GM18858 (cell line): ENCODE results near the gene TRPM3.
"Not testable (repeated sequence)": the region's sequence is repeated elsewhere in the genome, so short reads cannot be mapped to it uniquely, and the experiment has no call there.

Experiments used
- ATAC-seq: cut with Tn5 transposase; IDR thresholded peaks from one replicate; pipeline ENCODE4 v1.9.1; 2021; ENCODE audit not compliant: unreplicated experiment

The TRPM3 gene

DNA sequence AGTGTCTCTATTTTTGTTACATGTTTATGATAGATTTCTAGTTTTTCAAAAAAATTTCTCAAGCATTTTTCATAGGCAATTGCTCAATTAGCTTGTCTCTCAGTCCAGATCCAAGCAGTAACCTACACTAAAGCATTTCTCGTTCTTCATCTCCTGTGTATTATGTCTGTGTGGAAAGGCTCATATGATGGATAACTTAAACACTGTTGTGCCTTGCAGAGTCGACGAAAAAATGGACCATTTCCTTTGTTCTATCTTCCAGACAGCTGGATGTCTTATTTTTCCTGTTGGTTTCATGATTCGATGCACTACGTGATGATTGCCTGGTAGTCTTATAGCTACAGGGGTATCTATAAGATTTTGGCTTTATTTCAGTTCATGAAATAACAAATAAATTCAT lies 347.8 kb downstream of the TRPM3 start:
- ATAC-seq: no peak

DNA sequence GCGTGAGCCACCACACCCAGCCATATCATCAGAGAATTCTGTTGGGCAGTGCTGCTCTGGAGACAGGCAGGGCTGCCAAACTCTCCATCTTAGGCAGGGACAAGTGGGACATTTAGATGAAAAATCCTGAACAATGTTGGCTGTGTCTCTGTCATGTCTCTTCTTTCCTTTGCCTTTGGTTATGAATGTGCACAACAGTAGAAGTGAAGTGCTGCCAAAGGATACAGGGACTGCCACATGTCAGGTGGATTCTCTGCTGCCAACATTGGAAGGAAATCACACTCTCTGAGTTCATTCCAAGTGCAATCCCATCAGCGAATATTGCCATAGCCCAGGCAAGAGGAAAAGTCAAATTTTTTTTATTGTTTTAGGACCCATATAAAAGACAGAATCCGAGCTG lies 348.8 kb downstream of the TRPM3 start:
- ATAC-seq: no peak

DNA sequence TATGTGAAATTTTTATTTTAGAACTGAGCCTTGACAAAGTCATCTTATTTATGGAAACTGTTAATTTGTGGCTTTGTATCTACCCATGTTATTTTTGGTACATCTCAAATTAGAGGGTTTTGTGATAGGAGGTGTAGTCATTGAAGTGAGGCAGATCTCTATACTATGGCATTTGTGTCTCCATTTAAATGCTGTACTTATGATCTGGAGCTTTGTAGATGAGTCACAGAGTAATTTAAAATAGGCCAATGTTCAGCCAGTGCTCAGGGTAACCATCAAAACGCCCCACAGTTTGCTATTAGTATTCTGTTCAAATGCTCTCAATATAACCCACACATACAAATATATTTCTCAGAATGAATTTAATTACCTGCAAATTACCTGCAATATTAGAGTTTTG lies 355.5 kb downstream of the TRPM3 start:
- no peak for ATAC-seq

- ATAC-seq: no peak
Observed at GRCh38 chr9:70761139-70761670, 360.2 kb downstream of the TRPM3 start.

DNA sequence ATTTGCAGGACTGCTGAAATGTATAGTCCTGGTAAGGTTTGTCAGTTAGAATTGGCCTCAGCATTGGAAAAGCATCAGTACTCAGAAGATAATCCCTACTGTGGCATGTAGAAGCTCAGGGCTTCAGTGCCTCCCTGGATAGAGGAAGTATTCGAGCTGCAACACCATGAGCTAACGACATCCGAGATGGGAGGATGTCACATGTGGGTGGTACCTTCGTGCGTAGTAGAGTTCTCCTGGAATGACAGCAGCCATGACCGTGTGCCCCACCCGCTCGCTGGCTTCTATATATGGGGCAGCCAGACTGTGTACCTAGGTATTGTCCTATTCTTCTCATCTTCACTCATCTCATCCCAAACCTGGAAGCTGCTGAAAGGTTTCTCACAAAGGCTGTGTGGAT lies 361.2 kb downstream of the TRPM3 start:
- no peak for ATAC-seq

- ATAC-seq: no peak
Observed at GRCh38 chr9:70753311-70753710, 368.1 kb downstream of the TRPM3 start.

GRCh38 chr9:70749066-70749465 lies 372.4 kb downstream of the TRPM3 start:
- no peak for ATAC-seq

GRCh38 chr9:70747261-70747718 lies 374.1 kb downstream of the TRPM3 start:
- no peak for ATAC-seq

- no peak for ATAC-seq
Observed at GRCh38 chr9:70746760-70747159, 374.7 kb downstream of the TRPM3 start.

DNA sequence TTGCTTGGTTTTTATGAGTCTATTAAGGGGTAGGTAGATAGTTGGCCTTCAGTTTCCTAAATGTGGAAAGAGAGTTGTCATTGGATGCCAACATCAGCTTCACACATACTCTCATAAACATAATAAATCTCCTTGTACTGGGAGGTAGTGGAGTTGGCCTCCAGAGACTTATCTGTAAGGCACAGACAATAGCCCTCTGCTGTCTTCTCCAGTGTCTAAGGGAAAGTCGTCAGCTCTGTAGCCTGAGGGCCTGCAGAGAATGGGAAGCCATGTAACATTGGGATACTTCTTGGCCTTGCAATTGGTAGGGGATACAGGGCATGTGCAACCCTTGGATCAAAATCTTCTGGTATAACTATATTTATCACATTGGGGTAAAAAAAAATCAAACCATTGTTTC lies 375.1 kb downstream of the TRPM3 start:
- ATAC-seq: no peak

DNA sequence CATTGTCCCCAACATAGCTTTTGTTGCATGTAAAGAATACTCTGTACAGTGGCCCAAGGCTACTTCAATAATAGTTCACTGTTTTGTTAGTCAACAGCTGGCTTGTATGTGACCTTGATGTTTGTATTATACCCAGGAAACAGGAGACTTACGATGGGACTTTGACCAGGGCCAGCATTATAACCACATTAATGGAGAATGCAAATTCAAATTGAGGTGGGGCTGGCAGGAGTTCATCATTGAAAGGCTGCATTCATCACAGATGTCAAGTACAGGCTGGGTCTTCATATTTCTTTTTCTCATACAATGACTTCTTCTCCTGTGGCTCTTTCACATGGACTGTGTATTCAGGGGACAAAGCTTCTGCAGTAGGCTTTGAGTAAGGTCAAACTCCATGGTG lies 396.6 kb downstream of the TRPM3 start:
- ATAC-seq: not testable (repeated sequence)

DNA sequence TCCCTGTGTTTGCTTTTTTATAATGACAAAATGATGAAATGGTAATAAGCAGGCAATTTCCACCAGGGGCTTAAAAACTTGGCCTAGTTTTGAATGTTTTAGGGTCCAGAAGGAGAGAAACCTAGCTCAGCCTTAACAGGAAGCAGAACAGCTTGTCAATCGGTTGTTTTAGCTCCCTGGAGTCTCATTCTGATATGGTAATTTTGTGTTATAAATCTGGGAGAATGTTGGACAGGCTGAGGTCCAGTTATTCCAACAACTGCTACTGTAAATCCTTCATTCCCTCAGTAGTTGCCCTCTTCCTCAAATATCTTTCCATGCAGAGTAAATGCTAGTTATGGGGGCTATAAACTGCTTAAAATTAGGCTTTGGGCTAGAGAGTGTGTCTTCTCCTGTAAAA lies 397.4 kb downstream of the TRPM3 start:
- ATAC-seq: not testable (repeated sequence)

GRCh38 chr9:70706797-70707196 lies 414.6 kb downstream of the TRPM3 start:
- ATAC-seq: not testable (repeated sequence)

- ATAC-seq: no peak
Observed at GRCh38 chr9:70701163-70701562, 420.3 kb downstream of the TRPM3 start.

DNA sequence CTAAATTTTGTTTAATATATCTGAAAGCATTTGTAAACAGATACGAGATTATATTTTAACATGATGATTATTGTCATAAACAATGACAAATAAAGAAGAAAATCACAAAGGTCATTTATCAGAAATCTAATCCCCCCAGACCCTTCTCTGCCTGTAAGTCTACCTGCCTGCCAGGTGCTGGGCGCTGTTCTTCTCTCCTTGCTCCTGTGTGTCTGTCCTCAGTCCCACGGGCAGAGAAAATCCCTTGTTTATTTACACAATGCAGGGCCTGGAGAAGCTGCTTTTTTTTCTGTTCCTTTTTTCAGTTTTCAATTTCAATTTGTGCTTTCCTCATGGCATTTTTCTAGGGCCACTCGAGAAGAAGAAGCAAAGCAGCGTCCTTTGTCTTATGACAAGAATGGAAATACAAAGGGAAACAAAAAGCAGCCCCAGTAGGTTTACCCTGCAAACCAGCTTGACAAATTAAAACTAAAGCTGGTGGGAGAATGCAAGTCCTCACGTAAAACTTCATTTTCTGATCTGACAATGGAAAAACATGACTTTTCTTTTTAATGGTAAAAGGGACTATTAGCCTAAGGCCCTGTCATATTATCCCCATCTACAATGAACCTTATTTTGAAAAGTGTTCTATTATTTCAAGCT lies 424.6 kb downstream of the TRPM3 start:
- no peak for ATAC-seq

DNA sequence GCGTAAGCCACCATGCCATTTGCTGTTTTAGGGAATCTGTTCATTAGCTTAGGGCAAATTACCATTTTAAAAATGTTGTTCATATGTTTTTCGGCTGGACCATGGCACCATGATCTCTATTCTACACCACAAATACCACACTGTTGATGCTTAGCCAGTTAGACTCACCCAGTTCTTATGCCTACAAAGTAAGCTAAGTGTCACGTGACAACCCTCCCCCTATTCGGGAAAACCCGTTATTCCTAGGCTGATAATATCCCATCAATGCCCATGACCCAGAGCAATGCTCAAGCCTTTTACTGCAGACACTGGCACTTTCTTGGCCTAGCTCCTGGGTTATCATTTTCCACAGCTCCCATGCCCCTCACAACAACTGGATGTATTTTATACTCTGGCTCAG lies 426.7 kb downstream of the TRPM3 start:
- ATAC-seq: no peak

- no peak for ATAC-seq
Observed at GRCh38 chr9:70693186-70693585, 428.2 kb downstream of the TRPM3 start.

DNA sequence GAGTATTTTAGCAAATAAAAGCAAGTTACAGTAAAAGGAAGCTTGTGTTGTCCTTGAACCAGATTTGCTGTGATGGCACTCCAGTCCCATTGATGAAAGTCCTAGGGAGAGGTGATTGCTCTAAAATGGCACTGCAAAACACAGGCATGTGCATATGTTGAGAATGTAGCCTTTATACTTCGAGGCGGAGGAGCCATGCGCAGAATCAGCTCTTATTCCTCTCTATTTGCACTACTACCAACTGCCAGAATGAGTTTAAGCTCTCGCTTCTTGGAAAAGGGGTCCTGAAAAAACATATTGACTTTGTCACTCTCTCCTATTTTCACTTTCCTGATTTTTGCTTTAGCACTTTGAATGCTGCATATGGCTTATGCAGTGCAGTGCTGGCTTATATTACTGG lies 429.0 kb downstream of the TRPM3 start:
- no peak for ATAC-seq

DNA sequence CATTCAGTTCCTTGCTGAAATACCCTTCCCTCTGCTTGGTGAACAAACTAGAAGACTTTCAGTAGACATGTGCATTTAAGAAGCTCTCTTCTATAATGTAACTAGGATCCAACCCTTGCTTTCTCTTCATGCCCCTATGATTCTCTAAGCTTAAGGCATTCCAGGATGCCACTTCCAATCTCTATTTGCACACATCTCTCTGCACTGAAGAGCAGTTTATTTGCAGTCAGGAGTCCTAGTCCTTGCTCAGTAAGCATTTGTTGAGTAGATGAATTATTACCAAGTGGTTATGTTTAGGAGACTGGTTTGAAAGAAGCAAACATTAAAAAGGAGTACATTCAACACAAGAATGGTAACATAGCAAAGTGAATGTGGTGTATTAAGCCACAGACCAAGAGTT lies 432.7 kb downstream of the TRPM3 start:
- ATAC-seq: no peak

DNA sequence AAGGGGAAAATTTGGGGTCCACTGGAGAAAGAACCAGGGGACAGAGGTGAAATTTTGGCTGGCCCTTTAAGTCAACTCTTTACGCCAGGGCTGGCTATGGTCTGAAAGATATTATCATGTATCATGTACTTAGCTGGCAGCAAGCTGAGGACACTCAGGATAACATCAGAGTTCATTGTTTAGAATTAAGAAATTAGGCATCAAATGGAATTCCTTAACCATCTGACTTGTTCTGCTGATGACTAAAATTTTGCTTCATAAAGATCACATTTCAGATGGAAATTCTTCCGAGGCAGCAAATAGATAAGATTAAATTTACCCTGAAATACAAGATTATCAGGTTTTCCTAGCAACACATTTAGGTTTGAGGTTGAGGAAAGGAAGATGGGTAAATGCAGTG lies 437.6 kb downstream of the TRPM3 start:
- no peak for ATAC-seq

DNA sequence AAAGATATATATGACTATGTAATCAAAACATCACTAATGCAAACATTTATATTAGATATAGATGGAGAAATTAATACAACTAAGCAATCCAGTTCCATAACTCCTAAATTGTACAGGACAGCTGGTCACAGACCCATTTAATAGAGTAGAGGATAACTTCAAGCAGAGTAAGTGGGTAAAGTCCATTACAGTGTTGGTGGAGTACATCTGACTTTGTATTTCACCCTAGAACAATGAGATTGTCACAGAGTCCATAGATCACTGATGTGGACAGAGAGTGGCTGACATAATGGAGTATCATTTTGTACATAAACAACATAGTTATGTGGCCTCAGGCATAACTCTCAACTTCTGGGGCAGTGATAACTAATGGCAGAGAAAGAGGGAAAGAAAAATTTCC lies 439.1 kb downstream of the TRPM3 start:
- no peak for ATAC-seq

DNA sequence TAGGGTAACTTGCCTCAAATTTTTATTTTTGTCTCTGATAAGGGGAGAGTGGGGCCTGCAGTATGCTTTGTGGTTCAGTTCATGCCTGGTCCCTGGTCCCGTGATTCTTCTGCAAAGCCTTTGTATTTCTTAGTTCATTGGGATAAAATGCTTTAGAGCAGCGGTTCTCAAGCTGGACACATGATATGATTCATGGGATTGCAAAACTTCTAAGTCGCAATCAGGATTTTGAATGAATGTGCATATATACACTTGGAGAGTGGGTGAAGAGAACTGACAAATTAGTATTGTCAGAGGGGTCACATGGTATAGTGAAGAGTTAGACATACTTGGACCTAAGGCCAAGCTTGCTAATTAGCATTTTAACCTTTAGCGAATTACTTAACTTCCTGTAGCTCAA lies 441.6 kb downstream of the TRPM3 start:
- no peak for ATAC-seq

- no peak for ATAC-seq
Observed at GRCh38 chr9:70678153-70678552, 443.3 kb downstream of the TRPM3 start.
